H1 (cell line): ENCODE measurements around the gene TRIM29. TPM values are rescaled to one million over a fixed set of nuclear protein-coding genes. Genes with fewer than 3 reads are reported as not detected.

Source experiments
- BACH1 ChIP-seq: IDR thresholded peaks from 2 replicates; pipeline ENCODE4 v1.6.1; 2012; ENCODE audit warnings: low read length, improper control_type of control experiment
- CHD2 ChIP-seq: IDR thresholded peaks from 2 replicates; pipeline ENCODE4 v1.6.1; 2012; ENCODE audit warnings: low read length, improper control_type of control experiment
- CTBP2 ChIP-seq: IDR thresholded peaks from 2 replicates; pipeline ENCODE4 v1.7.0; 2011; ENCODE audit warnings: borderline replicate concordance, mild to moderate bottlenecking, moderate library complexity, mixed read lengths, low read length; ENCODE audit not compliant: insufficient read depth, insufficient read length
- EZH2 ChIP-seq: fragments of 200-600 bp; sonication (generic); IDR thresholded peaks from 2 replicates; pipeline ENCODE4 v1.7.1; 2012; ENCODE audit warnings: low read depth, mild to moderate bottlenecking, moderate library complexity, low read length, inconsistent platforms; ENCODE audit not compliant: severe bottlenecking
- GTF2F1 ChIP-seq: IDR thresholded peaks from 2 replicates; pipeline ENCODE4 v1.6.1; 2012; ENCODE audit warnings: low read depth, low read length, improper control_type of control experiment, borderline replicate concordance
- JUND ChIP-seq: IDR thresholded peaks from 2 replicates; pipeline ENCODE4 v1.6.1; 2011; ENCODE audit warnings: mild to moderate bottlenecking, improper control_type of control experiment, low read length
- KDM5A ChIP-seq: fragments of 200-600 bp; IDR thresholded peaks from 2 replicates; pipeline ENCODE4 v1.7.1; 2012; ENCODE audit warnings: mild to moderate bottlenecking, low read length, inconsistent platforms, mixed read lengths
- NRF1 ChIP-seq: IDR thresholded peaks from 2 replicates; pipeline ENCODE4 v1.6.1; 2011; ENCODE audit warnings: mild to moderate bottlenecking, low read depth, low read length, improper control_type of control experiment
- SIN3A ChIP-seq, 2 experiments: IDR thresholded peaks in 1 of 2; conservative IDR thresholded peaks in 1 of 2; 2 replicates each; pipeline ENCODE4 v1.6.1; 2011 to 2012; ENCODE audit warnings: low read length in 2 of 2, improper control_type of control experiment in 1 of 2, low read depth in 1 of 2, mild to moderate bottlenecking in 1 of 2
- polyA plus RNA-seq, 7 experiments: library from polyadenylated mRNA; depleted of rRNA in 3 of 7; stranded (reverse) in 5 of 7; unstranded in 2 of 7; fragments of >200 nt in 5 of 7; fragments of 200-250 nt in 2 of 7; gene quantifications; 1 replicate in 5 of 7; 2 replicates in 1 of 7; 4 replicates in 1 of 7; pipeline versions ENCODE4 v1.2.1 to v1.2.3, GENCODE V29; 2011 to 2013; ENCODE audit warnings: missing spikeins in 2 of 7, mixed read lengths in 2 of 7
- total RNA-seq: library from RNA; stranded (reverse); fragmentation: NEBNext Ultra II Directional; extraction: Animal tissue kit (Norgen Biotek cat#: 25700); gene quantifications from 2 replicates; pipeline ENCODE4 v1.2.1, GENCODE V29; 2021
- TF ChIP-seq, protein P1 (sequence below): fragments of 300-600 bp; sonication (generic); IDR thresholded peaks from 2 replicates; pipeline ENCODE4 v1.7.1; 2012; ENCODE audit warnings: low read length, moderate library complexity, mild to moderate bottlenecking, inconsistent platforms; ENCODE audit not compliant: insufficient replicate concordance

The TRIM29 gene
- total and polyA plus RNA-seq, 2 of the 8 experiments (the other 6 are each of a cell fraction or from before 2014, with no cell fraction given) = 0.17 to 0.43 TPM

DNA sequence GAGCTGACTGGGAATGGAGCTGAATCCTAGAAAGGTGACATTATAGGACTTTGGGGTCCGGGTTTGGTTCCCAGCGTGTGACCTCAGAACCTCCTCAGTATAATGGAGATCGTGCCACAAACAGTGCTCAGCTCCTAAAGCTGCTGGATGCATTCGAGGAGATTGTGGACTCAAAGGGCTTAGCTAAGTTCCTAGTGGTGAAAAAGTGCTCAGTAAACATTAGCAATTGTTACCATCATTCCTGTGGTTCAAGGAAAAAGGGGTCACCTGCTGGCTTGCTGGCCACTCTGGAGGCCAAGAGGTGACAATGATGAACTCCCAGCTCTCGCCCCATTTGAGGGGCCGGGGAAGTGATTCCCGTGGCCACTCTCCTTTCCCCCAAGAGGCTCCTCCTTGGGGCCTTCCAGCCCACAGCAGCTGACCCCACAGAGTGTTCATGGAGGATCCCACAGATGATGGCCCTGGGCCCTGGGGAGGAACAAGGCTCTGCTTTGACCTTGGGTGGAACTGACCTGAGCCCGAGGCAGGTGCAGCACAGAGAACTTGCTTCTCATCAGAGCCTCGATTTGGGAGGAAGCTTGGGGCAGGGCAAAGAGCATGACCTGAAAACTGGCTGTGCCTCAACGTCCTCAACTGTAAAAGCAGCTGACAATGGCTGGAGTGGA, 40.1 kb downstream of the TRIM29 start (continued):
- TF ChIP-seq, protein P1, sequence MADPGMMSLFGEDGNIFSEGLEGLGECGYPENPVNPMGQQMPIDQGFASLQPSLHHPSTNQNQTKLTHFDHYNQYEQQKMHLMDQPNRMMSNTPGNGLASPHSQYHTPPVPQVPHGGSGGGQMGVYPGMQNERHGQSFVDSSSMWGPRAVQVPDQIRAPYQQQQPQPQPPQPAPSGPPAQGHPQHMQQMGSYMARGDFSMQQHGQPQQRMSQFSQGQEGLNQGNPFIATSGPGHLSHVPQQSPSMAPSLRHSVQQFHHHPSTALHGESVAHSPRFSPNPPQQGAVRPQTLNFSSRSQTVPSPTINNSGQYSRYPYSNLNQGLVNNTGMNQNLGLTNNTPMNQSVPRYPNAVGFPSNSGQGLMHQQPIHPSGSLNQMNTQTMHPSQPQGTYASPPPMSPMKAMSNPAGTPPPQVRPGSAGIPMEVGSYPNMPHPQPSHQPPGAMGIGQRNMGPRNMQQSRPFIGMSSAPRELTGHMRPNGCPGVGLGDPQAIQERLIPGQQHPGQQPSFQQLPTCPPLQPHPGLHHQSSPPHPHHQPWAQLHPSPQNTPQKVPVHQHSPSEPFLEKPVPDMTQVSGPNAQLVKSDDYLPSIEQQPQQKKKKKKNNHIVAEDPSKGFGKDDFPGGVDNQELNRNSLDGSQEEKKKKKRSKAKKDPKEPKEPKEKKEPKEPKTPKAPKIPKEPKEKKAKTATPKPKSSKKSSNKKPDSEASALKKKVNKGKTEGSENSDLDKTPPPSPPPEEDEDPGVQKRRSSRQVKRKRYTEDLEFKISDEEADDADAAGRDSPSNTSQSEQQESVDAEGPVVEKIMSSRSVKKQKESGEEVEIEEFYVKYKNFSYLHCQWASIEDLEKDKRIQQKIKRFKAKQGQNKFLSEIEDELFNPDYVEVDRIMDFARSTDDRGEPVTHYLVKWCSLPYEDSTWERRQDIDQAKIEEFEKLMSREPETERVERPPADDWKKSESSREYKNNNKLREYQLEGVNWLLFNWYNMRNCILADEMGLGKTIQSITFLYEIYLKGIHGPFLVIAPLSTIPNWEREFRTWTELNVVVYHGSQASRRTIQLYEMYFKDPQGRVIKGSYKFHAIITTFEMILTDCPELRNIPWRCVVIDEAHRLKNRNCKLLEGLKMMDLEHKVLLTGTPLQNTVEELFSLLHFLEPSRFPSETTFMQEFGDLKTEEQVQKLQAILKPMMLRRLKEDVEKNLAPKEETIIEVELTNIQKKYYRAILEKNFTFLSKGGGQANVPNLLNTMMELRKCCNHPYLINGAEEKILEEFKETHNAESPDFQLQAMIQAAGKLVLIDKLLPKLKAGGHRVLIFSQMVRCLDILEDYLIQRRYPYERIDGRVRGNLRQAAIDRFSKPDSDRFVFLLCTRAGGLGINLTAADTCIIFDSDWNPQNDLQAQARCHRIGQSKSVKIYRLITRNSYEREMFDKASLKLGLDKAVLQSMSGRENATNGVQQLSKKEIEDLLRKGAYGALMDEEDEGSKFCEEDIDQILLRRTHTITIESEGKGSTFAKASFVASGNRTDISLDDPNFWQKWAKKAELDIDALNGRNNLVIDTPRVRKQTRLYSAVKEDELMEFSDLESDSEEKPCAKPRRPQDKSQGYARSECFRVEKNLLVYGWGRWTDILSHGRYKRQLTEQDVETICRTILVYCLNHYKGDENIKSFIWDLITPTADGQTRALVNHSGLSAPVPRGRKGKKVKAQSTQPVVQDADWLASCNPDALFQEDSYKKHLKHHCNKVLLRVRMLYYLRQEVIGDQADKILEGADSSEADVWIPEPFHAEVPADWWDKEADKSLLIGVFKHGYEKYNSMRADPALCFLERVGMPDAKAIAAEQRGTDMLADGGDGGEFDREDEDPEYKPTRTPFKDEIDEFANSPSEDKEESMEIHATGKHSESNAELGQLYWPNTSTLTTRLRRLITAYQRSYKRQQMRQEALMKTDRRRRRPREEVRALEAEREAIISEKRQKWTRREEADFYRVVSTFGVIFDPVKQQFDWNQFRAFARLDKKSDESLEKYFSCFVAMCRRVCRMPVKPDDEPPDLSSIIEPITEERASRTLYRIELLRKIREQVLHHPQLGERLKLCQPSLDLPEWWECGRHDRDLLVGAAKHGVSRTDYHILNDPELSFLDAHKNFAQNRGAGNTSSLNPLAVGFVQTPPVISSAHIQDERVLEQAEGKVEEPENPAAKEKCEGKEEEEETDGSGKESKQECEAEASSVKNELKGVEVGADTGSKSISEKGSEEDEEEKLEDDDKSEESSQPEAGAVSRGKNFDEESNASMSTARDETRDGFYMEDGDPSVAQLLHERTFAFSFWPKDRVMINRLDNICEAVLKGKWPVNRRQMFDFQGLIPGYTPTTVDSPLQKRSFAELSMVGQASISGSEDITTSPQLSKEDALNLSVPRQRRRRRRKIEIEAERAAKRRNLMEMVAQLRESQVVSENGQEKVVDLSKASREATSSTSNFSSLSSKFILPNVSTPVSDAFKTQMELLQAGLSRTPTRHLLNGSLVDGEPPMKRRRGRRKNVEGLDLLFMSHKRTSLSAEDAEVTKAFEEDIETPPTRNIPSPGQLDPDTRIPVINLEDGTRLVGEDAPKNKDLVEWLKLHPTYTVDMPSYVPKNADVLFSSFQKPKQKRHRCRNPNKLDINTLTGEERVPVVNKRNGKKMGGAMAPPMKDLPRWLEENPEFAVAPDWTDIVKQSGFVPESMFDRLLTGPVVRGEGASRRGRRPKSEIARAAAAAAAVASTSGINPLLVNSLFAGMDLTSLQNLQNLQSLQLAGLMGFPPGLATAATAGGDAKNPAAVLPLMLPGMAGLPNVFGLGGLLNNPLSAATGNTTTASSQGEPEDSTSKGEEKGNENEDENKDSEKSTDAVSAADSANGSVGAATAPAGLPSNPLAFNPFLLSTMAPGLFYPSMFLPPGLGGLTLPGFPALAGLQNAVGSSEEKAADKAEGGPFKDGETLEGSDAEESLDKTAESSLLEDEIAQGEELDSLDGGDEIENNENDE = no peak
- TF ChIP-seq EZH2 = no peak
- TF ChIP-seq KDM5A = no peak
- TF ChIP-seq CTBP2 = no peak
- TF ChIP-seq BACH1 = no peak
- TF ChIP-seq NRF1 = no peak
- no peak for TF ChIP-seq SIN3A (conservative IDR thresholded peaks at IDR 0.05 in 1 of 2, IDR thresholded peaks at IDR 0.05 in 1 of 2; ENCODE audit: low read depth in 1 of 2, low read length in 2 of 2)
- no peak for TF ChIP-seq CHD2
- no peak for TF ChIP-seq GTF2F1
- no peak for TF ChIP-seq JUND
